ENCODE data around the gene NELL1.

The NELL1 gene

GRCh38 chr11:20739577-20739976 lies 70.2 kb downstream of the NELL1 start:
- no peak for TF ChIP-seq TAF1 (IDR thresholded peaks at IDR 0.05; ENCODE audit: low read depth, low read length)
- no peak for TF ChIP-seq POU2F2 (IDR thresholded peaks at IDR 0.05; ENCODE audit: low read depth, low read length)
- no peak for TF ChIP-seq PAX5 (IDR thresholded peaks at IDR 0.05; ENCODE audit: insufficient read depth, low read length, severe bottlenecking)
- no peak for TF ChIP-seq POLR2AphosphoS5 (IDR thresholded peaks at IDR 0.05; ENCODE audit: low read depth, low read length)
- no peak for TF ChIP-seq SPI1 (IDR thresholded peaks at IDR 0.05; ENCODE audit: low read depth, low read length)
- no peak for TF ChIP-seq POLR2A (IDR thresholded peaks at IDR 0.05; ENCODE audit: low read depth, low read length)
- FAIRE-seq (no peak), DNase-seq (ENCODE audit: insufficient read length, low spot score) (no peak)

- no peak for DNase-seq (ENCODE audit: insufficient read length, low spot score)
- no peak for TF ChIP-seq TAF1 (IDR thresholded peaks at IDR 0.05; ENCODE audit: low read depth, low read length)
- no peak for TF ChIP-seq POU2F2 (IDR thresholded peaks at IDR 0.05; ENCODE audit: low read depth, low read length)
- no peak for TF ChIP-seq POLR2AphosphoS5 (IDR thresholded peaks at IDR 0.05; ENCODE audit: low read depth, low read length)
- FAIRE-seq = no peak
Observed at GRCh38 chr11:20754933-20755332, 85.5 kb downstream of the NELL1 start.

GRCh38 chr11:20759541-20759940 lies 90.2 kb downstream of the NELL1 start:
- no peak for TF ChIP-seq POU2F2 (IDR thresholded peaks at IDR 0.05; ENCODE audit: low read depth, low read length)
- TF ChIP-seq POLR2AphosphoS5 (IDR thresholded peaks at IDR 0.05; ENCODE audit: low read depth, low read length) = no peak
- no peak for TF ChIP-seq POLR2A (IDR thresholded peaks at IDR 0.05; ENCODE audit: low read depth, low read length)
- TF ChIP-seq TAF1 (IDR thresholded peaks at IDR 0.05; ENCODE audit: low read depth, low read length) = no peak
- TF ChIP-seq PAX5 (IDR thresholded peaks at IDR 0.05; ENCODE audit: insufficient read depth, low read length, severe bottlenecking) = no peak
- no peak for TF ChIP-seq SPI1 (IDR thresholded peaks at IDR 0.05; ENCODE audit: low read depth, low read length)
- DNase-seq (ENCODE audit: insufficient read length, low spot score) = no peak
- FAIRE-seq = no peak

GRCh38 chr11:20760811-20761210 lies 91.4 kb downstream of the NELL1 start:
- FAIRE-seq = no peak
- DNase-seq (ENCODE audit: insufficient read length, low spot score) = no peak
- TF ChIP-seq POLR2A (IDR thresholded peaks at IDR 0.05; ENCODE audit: low read depth, low read length) (no peak), POLR2AphosphoS5 (IDR thresholded peaks at IDR 0.05; ENCODE audit: low read depth, low read length) (no peak)

GRCh38 chr11:20762116-20762844 lies 92.9 kb downstream of the NELL1 start:
- FAIRE-seq (no peak), DNase-seq (ENCODE audit: insufficient read length, low spot score) (no peak)
- TF ChIP-seq SPI1 (IDR thresholded peaks at IDR 0.05; ENCODE audit: low read depth, low read length) = no peak
- no peak for TF ChIP-seq POLR2A (IDR thresholded peaks at IDR 0.05; ENCODE audit: low read depth, low read length)
- no peak for TF ChIP-seq POU2F2 (IDR thresholded peaks at IDR 0.05; ENCODE audit: low read depth, low read length)
- TF ChIP-seq POLR2AphosphoS5 (IDR thresholded peaks at IDR 0.05; ENCODE audit: low read depth, low read length) = no peak
- TF ChIP-seq TAF1 (IDR thresholded peaks at IDR 0.05; ENCODE audit: low read depth, low read length) = no peak
- TF ChIP-seq PAX5 (IDR thresholded peaks at IDR 0.05; ENCODE audit: insufficient read depth, low read length, severe bottlenecking) = no peak

GRCh38 chr11:20762980-20763379 lies 93.6 kb downstream of the NELL1 start:
- FAIRE-seq (no peak), DNase-seq (ENCODE audit: insufficient read length, low spot score) (no peak)
- TF ChIP-seq PAX5 (IDR thresholded peaks at IDR 0.05; ENCODE audit: insufficient read depth, low read length, severe bottlenecking) (no peak), TAF1 (IDR thresholded peaks at IDR 0.05; ENCODE audit: low read depth, low read length) (no peak), POU2F2 (IDR thresholded peaks at IDR 0.05; ENCODE audit: low read depth, low read length) (no peak), POLR2A (IDR thresholded peaks at IDR 0.05; ENCODE audit: low read depth, low read length) (no peak), SPI1 (IDR thresholded peaks at IDR 0.05; ENCODE audit: low read depth, low read length) (no peak), POLR2AphosphoS5 (IDR thresholded peaks at IDR 0.05; ENCODE audit: low read depth, low read length) (no peak)

- no peak for DNase-seq (ENCODE audit: insufficient read length, low spot score)
- no peak for FAIRE-seq
- TF ChIP-seq POLR2A (IDR thresholded peaks at IDR 0.05; ENCODE audit: low read depth, low read length) (no peak), SPI1 (IDR thresholded peaks at IDR 0.05; ENCODE audit: low read depth, low read length) (no peak), PAX5 (IDR thresholded peaks at IDR 0.05; ENCODE audit: insufficient read depth, low read length, severe bottlenecking) (no peak), POU2F2 (IDR thresholded peaks at IDR 0.05; ENCODE audit: low read depth, low read length) (no peak), POLR2AphosphoS5 (IDR thresholded peaks at IDR 0.05; ENCODE audit: low read depth, low read length) (no peak), TAF1 (IDR thresholded peaks at IDR 0.05; ENCODE audit: low read depth, low read length) (no peak)
Observed at GRCh38 chr11:20770414-20770946, 101.1 kb downstream of the NELL1 start.

GRCh38 chr11:20771026-20771425 lies 101.6 kb downstream of the NELL1 start:
- no peak for FAIRE-seq
- TF ChIP-seq SPI1 (IDR thresholded peaks at IDR 0.05; ENCODE audit: low read depth, low read length) = no peak
- no peak for TF ChIP-seq TAF1 (IDR thresholded peaks at IDR 0.05; ENCODE audit: low read depth, low read length)
- no peak for TF ChIP-seq POLR2AphosphoS5 (IDR thresholded peaks at IDR 0.05; ENCODE audit: low read depth, low read length)
- no peak for TF ChIP-seq PAX5 (IDR thresholded peaks at IDR 0.05; ENCODE audit: insufficient read depth, low read length, severe bottlenecking)
- no peak for TF ChIP-seq POU2F2 (IDR thresholded peaks at IDR 0.05; ENCODE audit: low read depth, low read length)
- no peak for TF ChIP-seq POLR2A (IDR thresholded peaks at IDR 0.05; ENCODE audit: low read depth, low read length)
- no peak for DNase-seq (ENCODE audit: insufficient read length, low spot score)

- FAIRE-seq = no peak
- no peak for TF ChIP-seq SPI1 (IDR thresholded peaks at IDR 0.05; ENCODE audit: low read depth, low read length)
- no peak for TF ChIP-seq POLR2A (IDR thresholded peaks at IDR 0.05; ENCODE audit: low read depth, low read length)
- no peak for DNase-seq (ENCODE audit: insufficient read length, low spot score)
Observed at GRCh38 chr11:20771681-20772080, 102.3 kb downstream of the NELL1 start.

GRCh38 chr11:20775331-20775730 lies 105.9 kb downstream of the NELL1 start:
- DNase-seq (ENCODE audit: insufficient read length, low spot score) (no peak), FAIRE-seq (no peak)
- no peak for TF ChIP-seq POLR2A (IDR thresholded peaks at IDR 0.05; ENCODE audit: low read depth, low read length)
- TF ChIP-seq TAF1 (IDR thresholded peaks at IDR 0.05; ENCODE audit: low read depth, low read length) = no peak
- TF ChIP-seq POLR2AphosphoS5 (IDR thresholded peaks at IDR 0.05; ENCODE audit: low read depth, low read length) = no peak
- no peak for TF ChIP-seq SPI1 (IDR thresholded peaks at IDR 0.05; ENCODE audit: low read depth, low read length)
- no peak for TF ChIP-seq PAX5 (IDR thresholded peaks at IDR 0.05; ENCODE audit: insufficient read depth, low read length, severe bottlenecking)
- no peak for TF ChIP-seq POU2F2 (IDR thresholded peaks at IDR 0.05; ENCODE audit: low read depth, low read length)
